GM23248 (cell line): ENCODE measurements around the gene ERO1B. TPM values are rescaled to one million over a fixed set of nuclear protein-coding genes. Genes with fewer than 3 reads are reported as not detected.

Source experiments
- DNase-seq: peaks from one replicate; pipeline ENCODE4 v3.0.0-alpha.2; 2015
- H2AFZ ChIP-seq: fragments of 200-600 bp; sonication (generic); 2 replicates; pipeline ENCODE4 v1.6.1; 2016; ENCODE audit warnings: antibody characterized with exemption
- H3F3A ChIP-seq: fragments of 200-600 bp; sonication (generic); 2 replicates; pipeline ENCODE4 v1.6.1; 2016; ENCODE audit warnings: mild to moderate bottlenecking, antibody characterized with exemption, mixed run types; ENCODE audit not compliant: insufficient read depth
- H3K27ac ChIP-seq: fragments of 200-600 bp; sonication (generic); 2 replicates; pipeline ENCODE4 v1.5.1; 2016; ENCODE audit warnings: mild to moderate bottlenecking
- H3K27me3 ChIP-seq: fragments of 200-600 bp; sonication (generic); replicated peaks from 2 replicates; pipeline ENCODE4 v1.6.1; 2016; ENCODE audit warnings: mild to moderate bottlenecking; ENCODE audit not compliant: insufficient read depth
- H3K36me3 ChIP-seq: fragments of 200-600 bp; sonication (generic); 2 replicates; pipeline ENCODE4 v1.6.1; 2016; ENCODE audit warnings: low read depth, mild to moderate bottlenecking
- H3K4me1 ChIP-seq: fragments of 200-600 bp; sonication (generic); 2 replicates; pipeline ENCODE4 v1.6.1; 2016; ENCODE audit warnings: mild to moderate bottlenecking; ENCODE audit not compliant: insufficient read depth
- H3K4me2 ChIP-seq: fragments of 200-600 bp; sonication (generic); one replicate; pipeline ENCODE4 v1.6.1; 2016; ENCODE audit warnings: mild to moderate bottlenecking; ENCODE audit not compliant: unreplicated experiment
- H3K4me3 ChIP-seq: fragments of 200-600 bp; sonication (generic); 2 replicates; pipeline ENCODE4 v1.5.1; 2016; ENCODE audit warnings: mild to moderate bottlenecking
- H3K79me2 ChIP-seq: fragments of 200-600 bp; sonication (generic); 2 replicates; pipeline ENCODE4 v1.6.1; 2016; ENCODE audit warnings: mild to moderate bottlenecking; ENCODE audit not compliant: insufficient read depth
- H3K9ac ChIP-seq: fragments of 200-600 bp; sonication (generic); 2 replicates; pipeline ENCODE4 v1.6.1; 2016; ENCODE audit warnings: mild to moderate bottlenecking
- H3K9me2 ChIP-seq: fragments of 200-600 bp; sonication (generic); 2 replicates; pipeline ENCODE4 v1.6.1; 2016; ENCODE audit warnings: mixed run types, mild to moderate bottlenecking, moderate library complexity; ENCODE audit not compliant: insufficient read depth
- H3K9me3 ChIP-seq: fragments of 200-600 bp; sonication (generic); one replicate; pipeline ENCODE4 v1.6.1; 2017; ENCODE audit warnings: low read depth
- H4K20me1 ChIP-seq: fragments of 200-600 bp; sonication (generic); 2 replicates; pipeline ENCODE4 v1.6.0; 2016; ENCODE audit not compliant: insufficient read depth
- EZH2 ChIP-seq: fragments of 200-600 bp; sonication (generic); IDR thresholded peaks from 2 replicates; pipeline ENCODE4 v1.6.1; 2018; ENCODE audit warnings: antibody characterized with exemption, mild to moderate bottlenecking; ENCODE audit not compliant: insufficient read depth, poor library complexity, severe bottlenecking
- EZH2phosphoT487 ChIP-seq: fragments of 200-600 bp; sonication (generic); IDR thresholded peaks from 2 replicates; pipeline ENCODE4 v1.6.1; 2018; ENCODE audit warnings: antibody characterized with exemption, moderate library complexity, mild to moderate bottlenecking, low read depth; ENCODE audit not compliant: insufficient read depth
- WGBS, 2 experiments: methylation state at CpG; one replicate each; pipeline ENCODE4 v1.1.6; 2015 to 2017; ENCODE audit warnings: low lambda C conversion rate in 2 of 2, low coverage in 1 of 2; ENCODE audit errors: missing lambda C conversion rate in 2 of 2; 5-methylcytosine and 5-hydroxymethylcytosine counted together
- in situ Hi-C: fragments of 300-500 bp; cut with MboI; formaldehyde crosslinking; loops from 2 replicates; pipeline ENCODE4 v1.15.0; 2020
- polyA plus RNA-seq: library from polyadenylated mRNA; unstranded; fragments of >200 nt; fragmentation: Nextera tagmentation; extraction: Ambion mirVana; gene quantifications from 2 replicates; pipeline ENCODE4 v1.2.1, GENCODE V29; 2016
- total RNA-seq: library from RNA; depleted of rRNA; stranded (reverse); fragments of >200 nt; shearing (Covaris generic); gene quantifications from 2 replicates; pipeline ENCODE4 v1.2.3, GENCODE V29; 2014

Gene ERO1B
- total and polyA plus RNA-seq, 2 experiments from 2014 or later = 1.7 to 1.9 TPM

- no peak for DNase-seq
- Histone ChIP-seq H3K36me3 (no peaks in the 10 kb centered on the region), H3K9ac (no peak overlapping the region), H2AFZ (no peak overlapping the region), H3K4me1 (no peaks in the 10 kb centered on the region), H3K4me3 (no peak overlapping the region), H3K9me3 (no peaks in the 10 kb centered on the region), H4K20me1 (no peaks in the 10 kb centered on the region), H3K9me2 (no peaks in the 10 kb centered on the region), H3K27ac (no peak overlapping the region), H3K27me3 (no peaks in the 10 kb centered on the region), H3K79me2 (no peaks in the 10 kb centered on the region), H3K4me2 (no peak overlapping the region), H3F3A (no peaks in the 10 kb centered on the region)
- in situ Hi-C loops = no loop called here
- TF ChIP-seq EZH2 (no peak), EZH2phosphoT487 (no peak)
Measured at GRCh38 chr1:236275061-236275460, 6.7 kb downstream of the ERO1B start.

GRCh38 chr1:236273358-236273757, 8.4 kb downstream of the ERO1B start:
- in situ Hi-C loops = no loop called here
- Histone ChIP-seq H2AFZ (no peak overlapping the region), H3K9me2 (no peaks in the 10 kb centered on the region), H3F3A (no peaks in the 10 kb centered on the region), H3K27me3 (no peaks in the 10 kb centered on the region), H3K9ac (no peak overlapping the region), H3K4me2 (no peak overlapping the region), H4K20me1 (no peaks in the 10 kb centered on the region), H3K9me3 (no peaks in the 10 kb centered on the region), H3K4me1 (no peaks in the 10 kb centered on the region), H3K4me3 (no peak overlapping the region), H3K27ac (no peak overlapping the region), H3K79me2 (no peaks in the 10 kb centered on the region), H3K36me3 (no peaks in the 10 kb centered on the region)
- TF ChIP-seq EZH2phosphoT487 (no peak), EZH2 (no peak)
- 67 to 82% methylated on average over 2 of the region's 2 CpGs for WGBS, 2 experiments
- DNase-seq = no peak

GRCh38 chr1:236269439-236269838, 12.3 kb downstream of the ERO1B start:
- TF ChIP-seq EZH2phosphoT487 (no peak), EZH2 (no peak)
- H2AFZ ChIP-seq = no peak overlapping the region
- no peak for DNase-seq
- H3K79me2 ChIP-seq = no peaks in the 10 kb centered on the region
- no peak overlapping the region for H3K27ac ChIP-seq
- no peak overlapping the region for H3K4me3 ChIP-seq
- no peaks in the 10 kb centered on the region for H3K36me3 ChIP-seq
- H3K9me3 ChIP-seq = no peaks in the 10 kb centered on the region
- H3K9ac ChIP-seq = no peak overlapping the region
- no peaks in the 10 kb centered on the region for H4K20me1 ChIP-seq
- no peaks in the 10 kb centered on the region for H3K4me1 ChIP-seq
- H3K27me3 ChIP-seq = no peaks in the 10 kb centered on the region
- no peak overlapping the region for H3K4me2 ChIP-seq
- in situ Hi-C loops = no loop called here
- no peaks in the 10 kb centered on the region for H3F3A ChIP-seq
- no peaks in the 10 kb centered on the region for H3K9me2 ChIP-seq

GRCh38 chr1:236261898-236262297, 19.9 kb downstream of the ERO1B start:
- no peaks in the 10 kb centered on the region for H4K20me1 ChIP-seq
- TF ChIP-seq EZH2phosphoT487 = no peak
- TF ChIP-seq EZH2 = no peak
- H3K9me3 ChIP-seq = no peaks in the 10 kb centered on the region
- in situ Hi-C loops = no loop called here
- H3K27ac ChIP-seq = no peak overlapping the region
- H2AFZ ChIP-seq = no peak overlapping the region
- H3K4me2 ChIP-seq = no peak overlapping the region
- H3K9me2 ChIP-seq = no peaks in the 10 kb centered on the region
- no peaks in the 10 kb centered on the region for H3F3A ChIP-seq
- H3K4me1 ChIP-seq = no peaks in the 10 kb centered on the region
- no peaks in the 10 kb centered on the region for H3K27me3 ChIP-seq
- H3K36me3 ChIP-seq = no peaks in the 10 kb centered on the region
- no peak for DNase-seq
- no peak overlapping the region for H3K9ac ChIP-seq
- no peaks in the 10 kb centered on the region for H3K79me2 ChIP-seq
- H3K4me3 ChIP-seq = no peak overlapping the region

GRCh38 chr1:236261033-236261432, 20.7 kb downstream of the ERO1B start:
- H4K20me1 ChIP-seq = no peaks in the 10 kb centered on the region
- 58 to 67% methylated on average over 1 of the region's 1 CpG for WGBS, 2 experiments
- H3F3A ChIP-seq = no peaks in the 10 kb centered on the region
- DNase-seq = no peak
- no peaks in the 10 kb centered on the region for H3K27me3 ChIP-seq
- TF ChIP-seq EZH2 (no peak), EZH2phosphoT487 (no peak)
- H3K27ac ChIP-seq = no peak overlapping the region
- no peaks in the 10 kb centered on the region for H3K9me3 ChIP-seq
- no peaks in the 10 kb centered on the region for H3K9me2 ChIP-seq
- no peak overlapping the region for H3K4me3 ChIP-seq
- no peaks in the 10 kb centered on the region for H3K79me2 ChIP-seq
- H3K36me3 ChIP-seq = no peaks in the 10 kb centered on the region
- H3K4me2 ChIP-seq = no peak overlapping the region
- no peak overlapping the region for H2AFZ ChIP-seq
- H3K9ac ChIP-seq = no peak overlapping the region
- H3K4me1 ChIP-seq = no peaks in the 10 kb centered on the region
- in situ Hi-C loops = no loop called here
